ENCODE results near the gene ZNF24. TPM values are rescaled to one million over a fixed set of nuclear protein-coding genes. Genes with fewer than 3 reads are reported as not detected.
A peak's percentile ranks its signal among the peaks of the same experiment; 100 is the strongest.

ZNF24 gene
- total RNA-seq, 1 experiment from 2014 or later: 54.7 TPM

GRCh38 chr18:35344736-35345459 lies 678 bp upstream of the ZNF24 start:
- no TSS peak for BruUV-seq (replicated peaks)
- CTCF ChIA-PET: interaction anchor here (1.9 kb wide), 1 partner anchor 10 kb away, joined by 7 read pairs; no protein-coding TSS in a partner anchor
- no peak for ATAC-seq

GRCh38 chr18:35343488-35343935 lies 708 bp downstream of the ZNF24 start:
- TF ChIP-seq CTCF (IDR thresholded peaks at IDR 0.05 in 2 of 3, conservative IDR thresholded peaks at IDR 0.05 in 1 of 3; ENCODE audit: borderline replicate concordance in 1 of 3, insufficient read depth in 1 of 3, low read depth in 2 of 3, low read length in 2 of 3) (no peak), JUND (IDR thresholded peaks at IDR 0.05) (no peak), ZFX (IDR thresholded peaks at IDR 0.05) (no peak), CBX3 (IDR thresholded peaks at IDR 0.05; ENCODE audit: low read depth) (no peak), YY1 (IDR thresholded peaks at IDR 0.05; ENCODE audit: extremely low read depth, insufficient replicate concordance, low read depth, low read length) (no peak), EZH2phosphoT487 (IDR thresholded peaks at IDR 0.05; ENCODE audit: borderline replicate concordance) (no peak), EZH2 (IDR thresholded peaks at IDR 0.05) (no peak), EGR1 (IDR thresholded peaks at IDR 0.05; ENCODE audit: low read depth) (no peak), POLR2A (IDR thresholded peaks at IDR 0.05; ENCODE audit: borderline replicate concordance, extremely low read depth, insufficient read depth, insufficient read length) (no peak), ELF1 (IDR thresholded peaks at IDR 0.05; ENCODE audit: borderline replicate concordance, low read depth) (no peak), SIN3A (IDR thresholded peaks at IDR 0.05; ENCODE audit: low read depth) (no peak), TCF7L2 (IDR thresholded peaks at IDR 0.05; ENCODE audit: borderline replicate concordance, extremely low read depth, insufficient read depth, insufficient read length) (no peak), ZNF274 (IDR thresholded peaks at IDR 0.05; ENCODE audit: low read depth, low read length) (no peak), SP1 (IDR thresholded peaks at IDR 0.05; ENCODE audit: low read depth) (no peak), RAD21 (IDR thresholded peaks at IDR 0.05; ENCODE audit: low read depth) (no peak)
- Histone ChIP-seq H3K79me2 (ENCODE audit: insufficient read depth, low read length) (peaks cover 57% of the 10 kb centered on the region), H3K9ac (ENCODE audit: low read length) (peak overlapping the region; percentile 87), H3K4me3 (replicated peaks in 1 of 2; ENCODE audit: low read depth in 1 of 2, low read length in 2 of 2) (peak overlapping the region; percentile 70 to 85), H2AFZ (ENCODE audit: low read depth, low read length, poor library complexity, severe bottlenecking) (no peak overlapping the region), H3K9me3 (ENCODE audit: control insufficient read depth in 1 of 2, insufficient read depth in 1 of 2, low read depth in 1 of 2, low read length in 2 of 2) (no peaks in the 10 kb centered on the region), H3K4me2 (ENCODE audit: low read length) (peak overlapping the region; percentile 77), H4K20me1 (ENCODE audit: insufficient read depth) (peaks cover 9% of the 10 kb centered on the region; the same call in 1 of the 2 replicates), H3K36me3 (ENCODE audit: control insufficient read depth in 1 of 2, insufficient read depth in 2 of 2, low read length in 2 of 2) (peaks cover 18 to 21% of the 10 kb centered on the region in 2 experiments; a peak in 3 of 4 replicates), H3K27ac (ENCODE audit: low read depth, low read length) (peak overlapping the region; percentile 75), H3K4me1 (ENCODE audit: control insufficient read depth in 1 of 2, insufficient read depth in 2 of 2, low read length in 2 of 2) (peaks cover 11 to 16% of the 10 kb centered on the region in 2 experiments; a peak in 3 of 4 replicates), H3K27me3 (ENCODE audit: insufficient read depth, low read length) (no peaks in the 10 kb centered on the region), H3K9me2 (ENCODE audit: insufficient read depth) (no peaks in the 10 kb centered on the region)
- TSS peak; percentile 42 for BruUV-seq (replicated peaks)
- intact Hi-C loops (cut with micrococcal nuclease): loop anchor here (5.0 to 10.0 kb wide), 2 partner anchors 51 to 479 kb away; partner anchors contain the start of gene ZSCAN30
- ChIA-PET CTCF (interaction anchor here (1.9 kb wide), 1 partner anchor 12 kb away, joined by 7 read pairs; no protein-coding TSS in a partner anchor), POLR2A (no interaction called here), RAD21 (ENCODE audit: low non-redundant PET in 1 of 2, low total read pairs in 2 of 2, uncharacterized antibody in 2 of 2, unreplicated experiment in 2 of 2) (no interaction called here)
- no peak for ATAC-seq
- no peak for DNase-seq (ENCODE audit: low read depth, low spot score)

More at GRCh38 chr18:35344736-35345459, 678 bp upstream of the ZNF24 start:
- H4K20me1 ChIP-seq (ENCODE audit: insufficient read depth): peaks cover 9% of the 10 kb centered on the region; the same call in 1 of the 2 replicates
- H3K79me2 ChIP-seq (ENCODE audit: insufficient read depth, low read length): peaks cover 43% of the 10 kb centered on the region
- TF ChIP-seq CBX3 (IDR thresholded peaks at IDR 0.05; ENCODE audit: low read depth) (0 out of 2 replicates have a peak, but pooled peaks have one; percentile 5), ZNF274 (IDR thresholded peaks at IDR 0.05; ENCODE audit: low read depth, low read length) (no peak), FOSL1 (IDR thresholded peaks at IDR 0.05; ENCODE audit: low read depth) (no peak), RAD21 (IDR thresholded peaks at IDR 0.05; ENCODE audit: low read depth) (no peak), ELF1 (IDR thresholded peaks at IDR 0.05; ENCODE audit: borderline replicate concordance, low read depth) (no peak)
- H3K4me2 ChIP-seq (ENCODE audit: low read length): peak overlapping the region; percentile 77
- POLR2A ChIA-PET: interaction anchor here (1.5 kb wide), 1 partner anchor 10 kb away, joined by 5 read pairs; no protein-coding TSS in a partner anchor
- H3K9me3 ChIP-seq (ENCODE audit: control insufficient read depth in 1 of 2, insufficient read depth in 1 of 2, low read depth in 1 of 2, low read length in 2 of 2): no peaks in the 10 kb centered on the region
- H3K36me3 ChIP-seq (ENCODE audit: control insufficient read depth in 1 of 2, insufficient read depth in 2 of 2, low read length in 2 of 2): peaks cover 4 to 9% of the 10 kb centered on the region in 2 experiments; a peak in 2 of 4 replicates
- no peak for DNase-seq (ENCODE audit: low read depth, low spot score)
- H2AFZ ChIP-seq (ENCODE audit: low read depth, low read length, poor library complexity, severe bottlenecking): peak overlapping the region; percentile 28
- H3K4me3 ChIP-seq (replicated peaks in 1 of 2; ENCODE audit: low read depth in 1 of 2, low read length in 2 of 2): peak overlapping the region; percentile 70 to 85
- H3K9ac ChIP-seq (ENCODE audit: low read length): peak overlapping the region; percentile 87
- H3K4me1 ChIP-seq (ENCODE audit: control insufficient read depth in 1 of 2, insufficient read depth in 2 of 2, low read length in 2 of 2): peaks cover 11 to 16% of the 10 kb centered on the region in 2 experiments; a peak in 3 of 4 replicates
- H3K9me2 ChIP-seq (ENCODE audit: insufficient read depth): no peaks in the 10 kb centered on the region
- RAD21 ChIA-PET (ENCODE audit: low non-redundant PET in 1 of 2, low total read pairs in 2 of 2, uncharacterized antibody in 2 of 2, unreplicated experiment in 2 of 2): no interaction called here
- H3K27ac ChIP-seq (ENCODE audit: low read depth, low read length): peak overlapping the region; percentile 0; the same call in 1 of the 2 replicates
- intact Hi-C loops (cut with micrococcal nuclease): loop anchor here (5.0 to 10.0 kb wide), 3 partner anchors 53 to 480 kb away; partner anchors contain the start of gene ZSCAN30
- no peaks in the 10 kb centered on the region for H3K27me3 ChIP-seq (ENCODE audit: insufficient read depth, low read length)

Measured in HCT116 (cell line).